ENCODE data around the gene ZDHHC24. TPM values are rescaled to one million over a fixed set of nuclear protein-coding genes. Genes with fewer than 3 reads are reported as not detected.

The ZDHHC24 gene
- total and polyA plus RNA-seq, 10 of the 15 experiments (the other 5 are each of a cell fraction or from before 2014, with no cell fraction given): 0.86 to 17.5 (median 6.8) TPM

GRCh38 chr11:66532784-66533183 is 13.1 kb downstream of the ZDHHC24 start:
- intact Hi-C loops (cut with micrococcal nuclease; ENCODE audit: unreplicated experiment): no loop called here
- SMC1A ChIA-PET (ENCODE audit: uncharacterized antibody, unreplicated experiment): no interaction called here
- H3K4me2 ChIP-seq (ENCODE audit: control insufficient read depth, insufficient read depth): no peak overlapping the region

More at GRCh38 chr11:66532784-66533183, 13.1 kb downstream of the ZDHHC24 start:
- no peak overlapping the region for H3K9ac ChIP-seq (ENCODE audit: control insufficient read depth, insufficient read depth, low read length)
- POLR2A ChIA-PET: interaction anchor here (0.5 to 1.4 kb wide), 2 partner anchors 13 to 1788 kb away, joined by 3 read pairs; partner anchors contain the start of genes ACTN3 and ZDHHC24
- no peaks in the 10 kb centered on the region for H3K36me3 ChIP-seq (ENCODE audit: control insufficient read depth in 2 of 2, insufficient read depth in 2 of 2, low read length in 1 of 2)
- 68% methylated on average over 6 of the region's 6 CpGs for WGBS (ENCODE audit: insufficient coverage, insufficient replicate concordance, low lambda C conversion rate, missing lambda C conversion rate)
- no peaks in the 10 kb centered on the region for H3K79me2 ChIP-seq (ENCODE audit: control insufficient read depth, insufficient read depth, low read length)
- CTCF ChIA-PET: no interaction called here
- no peak for DNase-seq (ENCODE audit: low read depth, low spot score)
- no peaks in the 10 kb centered on the region for H4K20me1 ChIP-seq (ENCODE audit: control insufficient read depth, insufficient read depth)
- TF ChIP-seq RUNX3 (IDR thresholded peaks at IDR 0.05; ENCODE audit: low read length) (no peak), MYC (IDR thresholded peaks at IDR 0.05; ENCODE audit: insufficient read depth, insufficient read length, insufficient replicate concordance, low read length, severe bottlenecking) (no peak), RCOR1 (conservative IDR thresholded peaks at IDR 0.05; ENCODE audit: low read depth, low read length) (no peak), IRF4 (IDR thresholded peaks at IDR 0.05; ENCODE audit: low read depth, low read length) (no peak), CREB1 (IDR thresholded peaks at IDR 0.05; ENCODE audit: low read depth) (no peak), STAT1 (conservative IDR thresholded peaks at IDR 0.05) (no peak), NR2C1 (IDR thresholded peaks at IDR 0.05) (no peak), BMI1 (IDR thresholded peaks at IDR 0.05; ENCODE audit: borderline replicate concordance) (no peak), E2F4 (IDR thresholded peaks at IDR 0.05; ENCODE audit: low read depth, low read length) (no peak), IKZF1 (conservative IDR thresholded peaks at IDR 0.05) (no peak), TCF7 (IDR thresholded peaks at IDR 0.05; ENCODE audit: borderline replicate concordance) (no peak), ZNF217 (IDR thresholded peaks at IDR 0.05) (no peak), FOXK2 (IDR thresholded peaks at IDR 0.05) (no peak), GATAD2B (conservative IDR thresholded peaks at IDR 0.05; ENCODE audit: low read depth) (no peak), RB1 (IDR thresholded peaks at IDR 0.05; ENCODE audit: borderline replicate concordance) (no peak), ZNF207 (IDR thresholded peaks at IDR 0.05; ENCODE audit: borderline replicate concordance) (no peak)
- in situ Hi-C loops (cut with MboI): no loop called here
- BruUV-seq (replicated peaks): no TSS peak
- FAIRE-seq: no peak
- H3K4me1 ChIP-seq (ENCODE audit: control insufficient read depth, insufficient read depth, low read length): no peaks in the 10 kb centered on the region
- H2AFZ ChIP-seq (ENCODE audit: control insufficient read depth, low read depth, low read length): no peak overlapping the region
- H3K4me3 ChIP-seq: no peak overlapping the region
- H3K27ac ChIP-seq (ENCODE audit: control insufficient read depth, insufficient read depth): no peak overlapping the region
- RAD21 ChIA-PET (ENCODE audit: unreplicated experiment): interaction anchor here (0.6 kb wide), 1 partner anchor 244 kb away, joined by 3 read pairs; the partner anchor contains the start of gene YIF1A
- no peak for ATAC-seq
- no peaks in the 10 kb centered on the region for H3K9me3 ChIP-seq (replicated peaks; ENCODE audit: control insufficient read depth, insufficient read depth, low read length)
- H3K27me3 ChIP-seq (replicated peaks in 1 of 2; ENCODE audit: control insufficient read depth in 2 of 2, insufficient read depth in 2 of 2, low read length in 1 of 2): no peaks in the 10 kb centered on the region

Data from GM12878 (cell line).